DMS53 treated with DMSO at 0.1 percent for 48 hours (cell line): Measurements from ENCODE around the gene JADE2.
"Not testable (repeated sequence)": the region's sequence is repeated elsewhere in the genome, so short reads cannot be mapped to it uniquely, and the experiment has no call there.

Source experiments
- DNase-seq: peaks from one replicate; lab custom pipeline; 2025; ENCODE audit not compliant: unreplicated experiment; lab: John Stamatoyannopoulos, UW

The JADE2 gene

GRCh38 chr5:134584662-134585061, 59.2 kb downstream of the JADE2 start:
- DNase-seq, result no peak

DNA sequence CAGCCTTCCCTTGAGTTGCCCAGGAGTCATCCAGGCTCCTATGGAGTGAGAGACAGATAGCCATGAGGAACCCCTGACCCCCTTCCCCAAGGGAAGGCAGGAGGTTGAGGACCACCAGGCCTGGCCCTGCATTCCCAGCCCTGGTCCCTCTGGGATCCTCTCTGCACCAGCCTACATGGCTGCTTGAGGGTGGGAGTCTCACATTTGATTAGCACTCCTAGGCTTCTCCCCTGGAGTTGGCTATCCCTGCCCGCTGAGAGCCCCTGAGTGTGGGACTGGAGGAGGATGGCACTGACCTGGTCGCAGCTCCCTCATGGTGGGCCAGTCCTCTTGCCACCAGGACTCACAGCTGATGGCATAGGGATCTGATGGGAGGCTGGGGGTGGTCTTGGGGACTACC, 60.5 kb downstream of the JADE2 start:
- DNase-seq, result no peak

- peak; percentile 73 for DNase-seq
These were observed 61.5 kb downstream of the JADE2 start for GRCh38 chr5:134586866-134587524.

DNA sequence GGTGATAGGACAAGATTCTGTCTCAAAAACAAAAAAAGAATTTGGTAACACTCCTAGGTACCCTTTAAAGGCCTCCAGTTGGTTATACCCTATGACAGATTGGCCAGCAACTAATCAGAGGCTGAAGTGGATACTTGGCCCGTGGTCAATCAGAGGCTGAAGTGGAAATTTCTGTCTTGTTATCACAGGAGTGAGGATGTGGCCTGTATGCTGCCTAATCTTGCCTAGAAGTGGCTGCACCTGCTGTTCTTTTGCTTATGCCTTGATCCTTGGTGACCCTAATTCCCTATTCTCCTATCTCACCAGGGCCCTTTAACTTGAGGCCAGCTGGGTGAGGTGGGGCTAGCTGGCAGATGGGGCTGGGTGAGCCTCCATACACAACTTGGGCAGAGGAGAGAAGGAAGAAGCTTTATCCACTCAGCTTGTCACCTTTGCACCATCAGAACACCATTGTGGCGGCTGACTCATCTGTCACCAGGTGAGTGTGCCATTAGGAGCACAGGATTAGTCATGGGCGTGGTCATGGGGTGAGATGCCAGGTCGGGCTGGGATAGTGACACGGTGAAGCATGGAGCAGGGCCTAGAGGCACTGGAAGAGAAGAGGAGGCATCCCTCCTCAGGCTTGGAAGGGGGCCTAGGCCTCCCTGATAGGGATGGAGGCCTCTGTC, 65.7 kb downstream of the JADE2 start:
- peak; percentile 89 for DNase-seq

- DNase-seq, result peak; percentile 10
These were observed 66.8 kb downstream of the JADE2 start for GRCh38 chr5:134592141-134592746.

DNA sequence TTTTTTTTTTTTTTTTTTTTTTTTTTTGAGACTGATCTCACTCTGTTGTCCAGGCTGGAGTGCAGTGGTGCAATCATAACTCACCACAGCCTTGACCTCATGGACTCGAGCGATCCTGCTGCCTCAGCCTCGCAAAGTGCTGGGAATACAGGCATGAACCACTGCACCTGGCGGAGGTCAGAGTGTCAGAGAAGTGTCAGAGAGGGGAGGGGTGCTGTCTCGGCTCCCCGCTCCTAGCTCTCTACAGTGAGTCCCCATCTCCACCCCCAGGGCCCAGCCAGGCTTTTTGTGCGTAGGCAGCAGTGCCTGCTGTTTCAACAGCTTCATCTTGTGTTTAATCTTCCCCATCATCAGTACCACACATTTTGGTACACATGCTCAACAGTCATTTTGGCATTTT, 68.9 kb downstream of the JADE2 start:
- no peak for DNase-seq

DNA sequence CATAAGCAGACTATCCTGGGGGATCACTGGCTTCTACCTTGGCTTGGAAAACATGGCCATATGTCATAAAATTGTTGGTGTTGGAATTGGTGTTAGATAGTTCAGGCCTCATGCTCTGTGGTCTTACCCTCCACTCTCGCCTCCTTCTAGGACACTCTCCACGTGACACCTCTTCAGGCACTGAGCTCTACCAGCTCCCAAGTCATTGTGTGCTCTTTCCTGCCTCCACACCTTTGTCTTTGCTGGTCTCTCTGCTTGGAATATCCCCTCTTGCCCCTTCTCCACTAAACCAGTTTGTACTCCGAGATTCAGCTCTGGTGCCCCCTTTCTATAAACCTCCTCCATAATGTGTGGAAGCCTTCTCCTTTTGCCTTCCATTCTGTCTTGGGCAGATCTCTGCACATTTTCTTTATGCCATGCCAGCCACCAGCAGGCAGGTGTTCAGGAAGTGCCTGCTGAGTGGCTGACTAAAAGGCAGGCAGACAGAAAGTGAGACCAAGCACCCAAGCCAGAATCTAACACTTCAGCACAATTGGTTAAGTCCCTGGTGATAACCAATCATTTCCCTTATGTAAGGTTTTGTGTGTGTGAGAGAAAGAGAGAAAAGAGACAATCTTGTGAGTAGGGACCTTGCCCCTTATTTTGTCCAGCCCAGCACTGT, 69.5 kb downstream of the JADE2 start:
- DNase-seq, result peak; percentile 70

- DNase-seq, result no peak
These were observed 70.0 kb downstream of the JADE2 start for GRCh38 chr5:134595458-134595838.

DNA sequence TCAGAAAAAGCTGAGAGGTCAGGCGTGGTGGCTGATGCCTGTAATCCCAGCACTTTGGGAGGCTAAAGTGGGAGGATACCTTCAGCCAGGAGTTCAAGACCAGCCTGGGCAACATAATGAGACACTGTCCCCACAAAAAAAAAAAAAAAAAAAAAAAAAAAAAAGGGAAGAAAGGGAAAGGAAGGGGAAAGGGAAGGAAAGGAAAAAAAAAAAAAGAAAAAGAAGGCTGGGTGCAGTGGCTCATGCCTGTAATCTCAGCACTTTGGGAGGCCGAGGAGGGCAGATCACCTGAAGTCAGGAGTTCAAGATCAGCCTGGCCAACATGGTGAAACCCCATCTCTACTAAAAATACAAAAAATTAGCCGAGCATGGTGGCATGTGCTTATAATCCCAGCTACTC, 74.3 kb downstream of the JADE2 start:
- not testable (repeated sequence) for DNase-seq

- DNase-seq, result no peak
These were observed 75.1 kb downstream of the JADE2 start for GRCh38 chr5:134600600-134600999.

GRCh38 chr5:134603059-134603458, 77.6 kb downstream of the JADE2 start:
- DNase-seq, result no peak

GRCh38 chr5:134604908-134605307, 79.4 kb downstream of the JADE2 start:
- DNase-seq, result no peak

DNA sequence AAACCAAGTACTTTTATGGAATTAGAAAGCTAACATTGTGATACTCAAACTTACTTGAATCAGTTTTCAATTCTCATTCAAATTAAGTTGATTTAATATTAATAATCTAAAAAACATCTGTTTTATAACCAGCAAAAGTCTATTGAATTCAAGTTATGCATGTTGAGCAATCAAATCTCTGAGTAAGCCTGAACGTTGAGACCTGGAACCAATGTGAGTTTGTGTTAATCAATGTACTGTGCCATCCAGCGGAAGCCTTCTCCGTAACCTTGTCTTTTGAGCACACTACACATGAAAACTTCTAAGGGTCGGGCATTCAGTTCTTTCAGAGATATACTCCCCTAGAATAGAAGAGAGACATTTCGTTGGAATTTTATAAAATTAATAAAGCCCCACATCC, 81.3 kb downstream of the JADE2 start:
- DNase-seq, result no peak

GRCh38 chr5:134608555-134608954, 83.1 kb downstream of the JADE2 start:
- no peak for DNase-seq

GRCh38 chr5:134609232-134609851, 83.9 kb downstream of the JADE2 start:
- peak; percentile 60 for DNase-seq

GRCh38 chr5:134610725-134611124, 85.3 kb downstream of the JADE2 start:
- DNase-seq, result no peak

DNA sequence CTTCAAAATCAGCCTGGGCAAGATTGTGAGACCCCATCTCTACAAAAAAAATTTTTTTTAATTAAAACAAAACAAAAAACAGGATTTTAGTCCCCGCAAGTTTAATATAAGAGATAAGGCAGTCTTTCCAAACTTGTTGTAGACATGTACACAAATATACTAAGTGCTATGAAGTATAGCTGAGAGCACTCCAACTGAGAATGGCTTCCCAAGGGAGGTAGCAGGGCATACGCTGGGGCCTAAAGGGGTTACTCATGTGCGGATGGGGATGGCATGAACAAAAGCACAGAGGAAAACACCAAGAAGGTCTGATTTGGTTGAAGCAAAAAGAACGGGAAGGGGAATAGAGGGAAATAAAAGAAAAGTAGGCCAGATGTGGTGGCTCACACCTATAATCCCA, 86.0 kb downstream of the JADE2 start:
- no peak for DNase-seq

GRCh38 chr5:134614450-134615085, 89.1 kb downstream of the JADE2 start:
- no peak for DNase-seq

DNA sequence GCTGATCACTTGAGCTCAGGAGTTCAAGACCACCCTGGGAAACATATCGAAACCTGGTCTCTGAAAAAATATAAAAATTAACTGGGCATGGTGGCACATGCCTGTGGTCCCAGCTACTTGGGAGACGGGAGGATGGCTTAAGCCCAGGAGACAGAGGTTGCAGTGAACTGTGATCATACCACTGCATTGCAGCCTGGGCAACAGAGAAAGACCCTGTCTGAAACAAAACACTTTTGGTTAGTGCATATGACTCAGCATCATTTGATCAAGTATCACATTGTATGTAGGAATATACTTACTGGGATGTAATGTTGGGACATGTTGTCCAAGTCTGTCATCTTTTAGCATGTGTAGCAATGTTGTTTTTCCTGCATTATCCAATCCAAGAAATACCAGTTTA, 95.2 kb downstream of the JADE2 start:
- DNase-seq, result no peak

DNA sequence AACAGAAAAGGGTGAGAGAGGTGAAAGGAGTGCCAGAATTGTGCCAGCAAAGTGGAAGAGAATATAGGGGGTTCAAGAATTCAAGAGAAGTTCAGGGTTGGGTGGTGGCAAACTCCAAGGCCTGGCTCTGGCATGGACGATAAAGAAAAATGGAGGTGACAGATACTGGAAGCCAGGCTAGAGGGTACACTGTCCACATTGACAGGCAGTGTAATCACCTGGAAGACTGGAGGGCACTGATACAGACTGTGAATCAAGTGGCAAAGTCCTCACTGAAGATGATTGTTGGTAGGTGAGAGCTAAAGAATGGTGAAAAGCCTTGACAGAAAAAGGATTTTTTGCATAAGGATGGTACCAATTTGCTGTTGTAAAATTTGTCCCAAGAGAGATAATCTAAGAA, 100.1 kb downstream of the JADE2 start:
- DNase-seq, result no peak

GRCh38 chr5:134626369-134627014, 101.0 kb downstream of the JADE2 start:
- DNase-seq, result peak; percentile 90
